Endothelial cell of umbilical vein (primary cell): Measurements from ENCODE around the gene KIAA1755.

Experiments
- CTCF ChIP-seq, 2 donors: IDR thresholded peaks; 1 replicate in 1 of 2; 2 replicates in 1 of 2; pipeline ENCODE4 v1.5.1; 2011; ENCODE audit warnings: low read length in 2 of 2, mild to moderate bottlenecking in 2 of 2, moderate library complexity in 2 of 2, control low read depth in 1 of 2, inconsistent platforms in 1 of 2, low read depth in 1 of 2; ENCODE audit not compliant: insufficient read depth in 1 of 2; ENCODE audit errors: extremely low read depth in 1 of 2
- EZH2 ChIP-seq: IDR thresholded peaks from 2 replicates; pipeline ENCODE4 v1.6.1; 2012; ENCODE audit warnings: borderline replicate concordance, low read depth, mild to moderate bottlenecking, moderate library complexity, low read length, inconsistent platforms; ENCODE audit not compliant: severe bottlenecking
- JUN ChIP-seq: IDR thresholded peaks from 2 replicates; pipeline ENCODE4 v1.6.1; 2011; ENCODE audit warnings: borderline replicate concordance, low read depth; ENCODE audit not compliant: insufficient read length, insufficient read depth
- POLR2AphosphoS5 ChIP-seq: IDR thresholded peaks from 2 replicates; pipeline ENCODE4 v1.6.1; 2012; ENCODE audit warnings: low read depth, mild to moderate bottlenecking, control low read depth, low read length, moderate library complexity; ENCODE audit not compliant: insufficient read depth

GRCh38 chr20:38227420-38228360 is 32.8 kb downstream of the KIAA1755 start:
- no peak for TF ChIP-seq POLR2AphosphoS5
- no peak for TF ChIP-seq CTCF (IDR thresholded peaks at IDR 0.05; ENCODE audit: extremely low read depth in 1 of 2, insufficient read depth in 1 of 2, low read depth in 1 of 2, low read length in 2 of 2)
- no peak for TF ChIP-seq JUN
- no peak for TF ChIP-seq EZH2
